SK-N-SH (cell line): Measurements from ENCODE around the gene CPN1. TPM values are rescaled to one million over a fixed set of nuclear protein-coding genes. Genes with fewer than 3 reads are reported as not detected.

Source experiments
- CTCF ChIA-PET: fragments of 300-600, 350-600 bp; formaldehyde crosslinking; extraction: SDS; loops from one replicate; lab custom pipeline; 2021; lab: Yijun Ruan, JAX
- POLR2A ChIA-PET: fragments of 350-600 bp; sonication (Branson Sonifier 250); formaldehyde crosslinking; extraction: SDS; loops from one replicate; lab custom pipeline; 2020; ENCODE audit warnings: antibody characterized with exemption, inconsistent platforms; lab: Yijun Ruan, JAX
- DNase-seq: peaks from one replicate; pipeline ENCODE4 v3.0.0; 2012
- H2AFZ ChIP-seq: fragments of 200-600 bp; sonication (generic); 2 replicates; pipeline ENCODE4 v1.8.1; 2016; ENCODE audit warnings: antibody characterized with exemption, mild to moderate bottlenecking, low read depth
- H3F3A ChIP-seq: fragments of 200-600 bp; sonication (generic); replicated peaks from 2 replicates; pipeline ENCODE3; 2016; ENCODE audit warnings: antibody characterized with exemption, mild to moderate bottlenecking; ENCODE audit not compliant: insufficient read depth
- H3K27ac ChIP-seq, 2 experiments: fragments of 200-500 bp in 1 of 2; fragments of 200-600 bp in 1 of 2; sonication (Bioruptor generic) in 1 of 2; sonication (generic), shearing (Covaris generic) in 1 of 2; 2 replicates each; pipeline versions ENCODE4 v1.5.1 to v1.6.1; 2014 to 2016; ENCODE audit warnings: low read depth in 2 of 2, inconsistent platforms in 1 of 2, low read length in 1 of 2, mild to moderate bottlenecking in 1 of 2, mixed read lengths in 1 of 2
- H3K27me3 ChIP-seq: fragments of 200-600 bp; sonication (generic), shearing (Covaris generic); 2 replicates; pipeline ENCODE4 v1.6.1; 2016; ENCODE audit warnings: mixed run types; ENCODE audit not compliant: insufficient read depth
- H3K36me3 ChIP-seq, 2 experiments: fragments of 200-500 bp in 1 of 2; fragments of 200-600 bp in 1 of 2; sonication (Bioruptor generic) in 1 of 2; sonication (generic) in 1 of 2; replicated peaks in 1 of 2; 2 replicates each; pipeline versions ENCODE3 to v1.5.1; 2014 to 2016; ENCODE audit warnings: low read length in 1 of 2, mild to moderate bottlenecking in 1 of 2; ENCODE audit not compliant: insufficient read depth in 2 of 2, control insufficient read depth in 1 of 2
- H3K4me1 ChIP-seq, 2 experiments: fragments of 200-500 bp in 1 of 2; fragments of 200-600 bp in 1 of 2; sonication (Bioruptor generic) in 1 of 2; sonication (generic), shearing (Covaris generic) in 1 of 2; 2 replicates each; pipeline versions ENCODE4 v1.5.1 to v1.6.1; 2014 to 2016; ENCODE audit warnings: low read depth in 1 of 2, low read length in 1 of 2, mixed run types in 1 of 2; ENCODE audit not compliant: insufficient read depth in 2 of 2, control insufficient read depth in 1 of 2
- H3K4me2 ChIP-seq: fragments of 200-600 bp; sonication (generic), shearing (Covaris generic); 2 replicates; pipeline ENCODE4 v1.6.1; 2017; ENCODE audit warnings: mixed run types
- H3K4me3 ChIP-seq, 2 experiments: fragments of 200-500 bp in 1 of 2; fragments of 200-600 bp in 1 of 2; sonication (Bioruptor generic) in 1 of 2; sonication (generic), shearing (Covaris generic) in 1 of 2; 2 replicates each; pipeline versions ENCODE4 v1.5.1 to v1.8.1; 2014 to 2016; ENCODE audit warnings: low read depth in 2 of 2, inconsistent platforms in 1 of 2, low read length in 1 of 2, mild to moderate bottlenecking in 1 of 2, mixed read lengths in 1 of 2, moderate library complexity in 1 of 2
- H3K79me2 ChIP-seq: fragments of 200-600 bp; sonication (generic); 2 replicates; pipeline ENCODE4 v1.8.1; 2017; ENCODE audit warnings: mild to moderate bottlenecking; ENCODE audit not compliant: insufficient read depth
- H3K9ac ChIP-seq: fragments of 200-600 bp; sonication (generic); 2 replicates; pipeline ENCODE4 v1.6.1; 2017; ENCODE audit warnings: mixed run types
- H3K9me2 ChIP-seq: fragments of 200-600 bp; sonication (generic); 2 replicates; pipeline ENCODE4 v1.6.1; 2017; ENCODE audit warnings: mixed run types
- H3K9me3 ChIP-seq: fragments of 200-600 bp; sonication (generic); 2 replicates; pipeline ENCODE4 v1.6.1; 2017; ENCODE audit warnings: mixed run types, mild to moderate bottlenecking, moderate library complexity
- H4K20me1 ChIP-seq: fragments of 200-600 bp; sonication (generic); 2 replicates; pipeline ENCODE4 v1.6.1; 2017; ENCODE audit warnings: mild to moderate bottlenecking, mixed run types; ENCODE audit not compliant: insufficient read depth
- CHD2 ChIP-seq: fragments of 150-350 bp; IDR thresholded peaks from 2 replicates; pipeline ENCODE4 v1.6.1; 2018; ENCODE audit warnings: low read length; ENCODE audit not compliant: partially characterized antibody
- CTCF ChIP-seq: fragments of 200-600 bp; sonication (generic); IDR thresholded peaks from 2 replicates; pipeline ENCODE4 v1.6.1; 2017; ENCODE audit warnings: antibody characterized with exemption, mild to moderate bottlenecking, moderate library complexity
- EZH2phosphoT487 ChIP-seq: fragments of 200-600 bp; sonication (generic); IDR thresholded peaks from 2 replicates; pipeline ENCODE4 v1.6.1; 2017; ENCODE audit warnings: low read depth, mixed run types, mild to moderate bottlenecking, antibody characterized with exemption, moderate library complexity, borderline replicate concordance
- FOSL2 ChIP-seq: IDR thresholded peaks from 2 replicates; pipeline ENCODE4 v1.4.0; 2012; ENCODE audit warnings: low read depth, mild to moderate bottlenecking, moderate library complexity, borderline replicate concordance
- GABPA ChIP-seq: IDR thresholded peaks from 2 replicates; pipeline ENCODE4 v1.4.0; 2012; ENCODE audit warnings: low read depth, mild to moderate bottlenecking
- IRF3 ChIP-seq: fragments of 150-350 bp; IDR thresholded peaks from 2 replicates; pipeline ENCODE4 v1.6.1; 2016; ENCODE audit warnings: mild to moderate bottlenecking, low read depth, low read length
- MEF2A ChIP-seq: IDR thresholded peaks from 2 replicates; pipeline ENCODE4 v1.4.0; 2012; ENCODE audit warnings: low read depth, borderline replicate concordance
- REST ChIP-seq: IDR thresholded peaks from 2 replicates; pipeline ENCODE4 v1.6.1; 2012; ENCODE audit warnings: mild to moderate bottlenecking, low read depth, low read length, moderate library complexity
- RFX5 ChIP-seq: IDR thresholded peaks from 2 replicates; pipeline ENCODE4 v1.6.1; 2012; ENCODE audit warnings: mild to moderate bottlenecking, improper control_type of control experiment, low read length
- RXRA ChIP-seq: IDR thresholded peaks from 2 replicates; pipeline ENCODE4 v1.4.0; 2012; ENCODE audit warnings: low read depth, mild to moderate bottlenecking, borderline replicate concordance
- SIN3A ChIP-seq: IDR thresholded peaks from 2 replicates; pipeline ENCODE4 v1.6.1; 2012; ENCODE audit warnings: low read depth, mild to moderate bottlenecking, low read length, moderate library complexity, borderline replicate concordance
- USF1 ChIP-seq: IDR thresholded peaks from 2 replicates; pipeline ENCODE4 v1.4.0; 2012; ENCODE audit warnings: low read depth, borderline replicate concordance
- WGBS: methylation state at CpG from one replicate; pipeline ENCODE4 v1.1.6; 2017; ENCODE audit warnings: low lambda C conversion rate; 5-methylcytosine and 5-hydroxymethylcytosine counted together
- polyA plus RNA-seq, 3 experiments: library from polyadenylated mRNA; depleted of rRNA; stranded (reverse); fragments of >200 nt; gene quantifications; 2 replicates each; pipeline ENCODE4 v1.2.3, GENCODE V29; 2012

Gene CPN1
- polyA plus RNA-seq, 1 of the 3 experiments (the other 2 are of a cell fraction) = not detected

DNA sequence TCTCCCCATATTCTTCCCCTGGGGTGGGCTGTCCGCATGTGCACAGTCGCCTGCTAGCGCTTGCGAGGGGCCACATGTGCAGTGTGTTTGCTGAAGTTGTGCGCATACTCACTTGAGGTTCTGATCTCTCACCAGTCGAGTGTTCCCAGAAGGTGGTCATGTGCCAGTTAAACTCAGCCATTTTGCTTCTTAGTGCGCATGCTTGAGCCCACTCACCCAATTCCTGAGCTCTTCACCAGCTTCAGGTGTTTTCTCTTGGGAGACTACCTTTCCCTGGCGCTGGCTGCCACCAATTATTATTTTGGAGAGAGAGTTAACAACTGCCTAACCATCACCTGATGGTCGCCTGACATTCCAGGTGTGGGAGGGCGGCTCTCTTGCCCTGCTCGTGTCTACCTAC, 25.2 kb upstream of the CPN1 start:
- ChIA-PET POLR2A (no interaction called here), CTCF (interaction anchor here (1.3 kb wide), 1 partner anchor 61 kb away, joined by 5 read pairs; no protein-coding TSS in a partner anchor)
- no peak overlapping the region for H2AFZ ChIP-seq
- H3K9ac ChIP-seq = no peak overlapping the region
- H3K4me2 ChIP-seq = no peak overlapping the region
- H3K79me2 ChIP-seq = no peaks in the 10 kb centered on the region
- no peak overlapping the region for H3K27ac ChIP-seq
- no peak overlapping the region for H3K4me3 ChIP-seq
- WGBS = 60% methylated on average over 7 of the region's 11 CpGs
- TF ChIP-seq CHD2 = no peak
- no peak for TF ChIP-seq FOSL2
- TF ChIP-seq RXRA = no peak
- TF ChIP-seq SIN3A = no peak
- no peak for TF ChIP-seq RFX5
- TF ChIP-seq EZH2phosphoT487 = no peak
- no peak for TF ChIP-seq CTCF
- TF ChIP-seq IRF3 = no peak
- TF ChIP-seq GABPA = no peak
- no peak for TF ChIP-seq USF1
- TF ChIP-seq MEF2A = no peak
- TF ChIP-seq REST = no peak
- no peaks in the 10 kb centered on the region for H4K20me1 ChIP-seq
- H3K4me1 ChIP-seq = no peaks in the 10 kb centered on the region; a peak in 1 of 4 replicates
- H3F3A ChIP-seq = no peaks in the 10 kb centered on the region
- DNase-seq = no peak
- no peaks in the 10 kb centered on the region; the same call in 1 of the 2 replicates for H3K27me3 ChIP-seq
- H3K9me2 ChIP-seq = no peaks in the 10 kb centered on the region
- no peaks in the 10 kb centered on the region for H3K9me3 ChIP-seq
- H3K36me3 ChIP-seq = no peaks in the 10 kb centered on the region
